Thyroid gland (tissue), 4 donors: ENCODE measurements around the gene ANK3. TPM values are rescaled to one million over a fixed set of nuclear protein-coding genes. Genes with fewer than 3 reads are reported as not detected.

Source experiments
- DNase-seq, 2 donors: peaks; one replicate each; pipeline ENCODE4 v3.0.0-alpha.2; 2019
- H3K27ac ChIP-seq, 3 donors: fragments of 200-600 bp; sonication (generic); 1 replicate in 2 of 3; 2 replicates in 1 of 3; pipeline ENCODE4 v1.5.1; 2016 to 2019; ENCODE audit warnings: mild to moderate bottlenecking in 1 of 3, moderate library complexity in 1 of 3
- H3K27me3 ChIP-seq: fragments of 200-600 bp; sonication (generic); one replicate; pipeline ENCODE4 v1.5.1; 2019
- H3K36me3 ChIP-seq, 2 donors: fragments of 200-600 bp; sonication (generic); one replicate each; pipeline ENCODE4 v1.5.1; 2016 to 2019
- H3K4me1 ChIP-seq, 2 donors: fragments of 200-600 bp; sonication (generic); one replicate each; pipeline ENCODE4 v1.5.1; 2017 to 2019
- H3K4me3 ChIP-seq, 3 donors: fragments of 200-600 bp; sonication (generic); replicated peaks in 1 of 3; 1 replicate in 2 of 3; 2 replicates in 1 of 3; pipeline ENCODE4 v1.5.1; 2016; ENCODE audit warnings: mild to moderate bottlenecking in 1 of 3
- H3K9me3 ChIP-seq: fragments of 200-600 bp; sonication (generic); one replicate; pipeline ENCODE4 v1.5.1; 2017
- CTCF ChIP-seq, 6 experiments: fragments of 200-600 bp in 3 of 6; fragments of 450-650 bp in 3 of 6; sonication (generic) in 3 of 6; IDR thresholded peaks; one replicate each; pipeline ENCODE4 v1.5.1; 2016 to 2019; ENCODE audit warnings: antibody characterized with exemption in 6 of 6, mild to moderate bottlenecking in 2 of 6, inconsistent platforms in 1 of 6, moderate library complexity in 1 of 6
- POLR2A ChIP-seq, 2 donors: fragments of 450-650 bp; IDR thresholded peaks; one replicate each; pipeline ENCODE4 v1.6.1; 2017; ENCODE audit warnings: antibody characterized with exemption in 2 of 2, mild to moderate bottlenecking in 2 of 2, moderate library complexity in 1 of 2
- WGBS, 2 donors: methylation state at CpG; one replicate each; pipeline ENCODE4 v1.1.5; 2017; 5-methylcytosine and 5-hydroxymethylcytosine counted together
- intact Hi-C: fragments of 100-400 bp; cut with DNase I; formaldehyde crosslinking; loops from one replicate; pipeline ENCODE4 v1.15.1; 2023
- total RNA-seq, 4 donors: library from RNA; depleted of rRNA; stranded (reverse); fragments of >200 nt; gene quantifications; one replicate each; pipeline ENCODE4 v1.2.3, GENCODE V29; 2016

Gene ANK3
- total RNA-seq, 4 donors from 2014 or later, result 56.6 to 118 (median 115) TPM

DNA sequence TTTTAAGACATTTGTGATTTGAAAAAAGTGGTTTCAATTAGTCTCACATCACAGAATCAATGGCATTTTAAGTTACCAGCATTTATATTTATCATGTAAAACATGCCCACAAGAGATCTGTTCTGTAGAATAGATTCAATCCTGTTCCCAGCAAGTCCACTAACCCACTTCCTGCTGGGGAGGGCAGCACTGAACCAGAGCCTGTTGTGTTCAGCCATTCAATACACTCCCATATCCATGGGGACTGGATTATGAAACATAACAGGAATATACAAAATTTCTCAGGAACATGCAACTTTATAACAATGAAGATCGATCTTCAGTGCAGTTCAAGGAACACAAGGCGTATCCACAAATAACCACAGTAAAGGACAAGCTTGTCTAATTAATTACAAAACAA lies 24.4 kb upstream of the ANK3 start:
- Histone ChIP-seq H3K27me3 (no peaks in the 10 kb centered on the region), H3K36me3 (no peaks in the 10 kb centered on the region), H3K4me3 (no peak overlapping the region), H3K27ac (no peak overlapping the region), H3K9me3 (no peaks in the 10 kb centered on the region), H3K4me1 (peaks cover 0 to 6% of the 10 kb centered on the region in 2 donors)
- DNase-seq, result no peak
- intact Hi-C loops, result no loop called here
- TF ChIP-seq POLR2A (IDR thresholded peaks at IDR 0.05) (no peak), CTCF (IDR thresholded peaks at IDR 0.05) (no peak)
- WGBS, 2 donors, result 65 to 89% methylated on average over 2 of the region's 2 CpGs

GRCh38 chr10:60413306-60414012 lies 23.8 kb upstream of the ANK3 start:
- WGBS, 2 donors, result 89 to 95% methylated on average over 2 of the region's 2 CpGs
- no peaks in the 10 kb centered on the region for H3K27me3 ChIP-seq
- no peak for TF ChIP-seq POLR2A (IDR thresholded peaks at IDR 0.05)
- TF ChIP-seq CTCF (IDR thresholded peaks at IDR 0.05), result no peak
- no peak for DNase-seq
- H3K36me3 ChIP-seq, result no peaks in the 10 kb centered on the region
- no peaks in the 10 kb centered on the region for H3K9me3 ChIP-seq
- intact Hi-C loops, result no loop called here
- no peak overlapping the region for H3K27ac ChIP-seq
- H3K4me1 ChIP-seq, result peaks cover 0 to 6% of the 10 kb centered on the region in 2 donors
- H3K4me3 ChIP-seq, result no peak overlapping the region

DNA sequence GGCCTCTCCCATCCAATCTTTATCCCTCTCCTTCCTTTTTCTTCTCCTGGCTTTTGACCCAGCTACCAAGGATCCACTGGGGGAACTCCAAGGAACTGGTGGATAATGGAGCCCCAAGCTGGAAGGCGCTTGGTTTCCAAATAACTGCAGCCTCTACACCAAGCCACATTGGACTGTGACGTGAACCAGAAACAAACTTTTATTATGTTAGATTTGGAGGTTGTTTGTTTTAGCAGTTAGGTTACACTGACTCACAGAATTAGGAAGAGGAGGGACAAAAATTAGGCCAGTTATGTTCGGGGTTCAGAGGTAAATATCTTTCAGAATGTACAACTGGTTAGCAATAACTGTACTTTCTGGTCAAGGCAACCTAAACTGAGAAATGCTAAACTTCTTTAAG lies 21.3 kb upstream of the ANK3 start:
- WGBS, 2 donors, result 90 to 94% methylated on average over 3 of the region's 3 CpGs
- intact Hi-C loops, result no loop called here

GRCh38 chr10:60409202-60409601 lies 19.5 kb upstream of the ANK3 start:
- 97 to 99% methylated on average over 2 of the region's 2 CpGs for WGBS, 2 donors
- no peak overlapping the region for H3K27ac ChIP-seq
- no peaks in the 10 kb centered on the region for H3K9me3 ChIP-seq
- TF ChIP-seq POLR2A (IDR thresholded peaks at IDR 0.05) (no peak), CTCF (IDR thresholded peaks at IDR 0.05) (no peak)
- H3K27me3 ChIP-seq, result no peaks in the 10 kb centered on the region
- H3K4me3 ChIP-seq, result no peak overlapping the region
- H3K36me3 ChIP-seq, result no peaks in the 10 kb centered on the region
- peaks cover 0 to 6% of the 10 kb centered on the region in 2 donors for H3K4me1 ChIP-seq
- no peak for DNase-seq
- intact Hi-C loops, result no loop called here

More for the DNA sequence above, 21.3 kb upstream of the ANK3 start:
- TF ChIP-seq POLR2A (IDR thresholded peaks at IDR 0.05), result no peak
- no peak for TF ChIP-seq CTCF (IDR thresholded peaks at IDR 0.05)
- Histone ChIP-seq H3K4me1 (peaks cover 0 to 6% of the 10 kb centered on the region in 2 donors), H3K9me3 (no peaks in the 10 kb centered on the region), H3K27me3 (no peaks in the 10 kb centered on the region), H3K36me3 (no peaks in the 10 kb centered on the region), H3K4me3 (no peak overlapping the region), H3K27ac (no peak overlapping the region)
- no peak for DNase-seq

GRCh38 chr10:60406182-60406581 lies 16.5 kb upstream of the ANK3 start:
- no peaks in the 10 kb centered on the region for H3K36me3 ChIP-seq
- WGBS, 2 donors, result 83 to 98% methylated on average over 3 of the region's 3 CpGs
- no peaks in the 10 kb centered on the region for H3K9me3 ChIP-seq
- no peak overlapping the region for H3K4me3 ChIP-seq
- peaks cover 0 to 2% of the 10 kb centered on the region in 2 donors for H3K4me1 ChIP-seq
- intact Hi-C loops, result no loop called here
- DNase-seq, result no peak
- no peak overlapping the region for H3K27ac ChIP-seq
- no peak for TF ChIP-seq POLR2A (IDR thresholded peaks at IDR 0.05)
- TF ChIP-seq CTCF (IDR thresholded peaks at IDR 0.05), result no peak
- no peaks in the 10 kb centered on the region for H3K27me3 ChIP-seq
